Measurements from ENCODE around the gene C21orf91.

C21orf91 gene

GRCh38 chr21:17796503-17796902, 22.7 kb downstream of the C21orf91 start:
- DNase-seq = no peak

- no peak for DNase-seq
Measured at GRCh38 chr21:17796037-17796403, 23.1 kb downstream of the C21orf91 start.

- no peak for DNase-seq
Measured at GRCh38 chr21:17795146-17796036, 23.8 kb downstream of the C21orf91 start.

GRCh38 chr21:17794518-17795145, 24.5 kb downstream of the C21orf91 start:
- no peak for DNase-seq

GRCh38 chr21:17793246-17794123, 25.7 kb downstream of the C21orf91 start:
- DNase-seq = no peak

- no peak for DNase-seq
Measured at GRCh38 chr21:17789656-17790055, 29.5 kb downstream of the C21orf91 start.

- DNase-seq = no peak
Measured at GRCh38 chr21:17789069-17789468, 30.1 kb downstream of the C21orf91 start.

GRCh38 chr21:17786851-17787181, 32.3 kb downstream of the C21orf91 start:
- DNase-seq = no peak

- no peak for DNase-seq
Measured at GRCh38 chr21:17786071-17786850, 32.9 kb downstream of the C21orf91 start.

- DNase-seq = no peak
Measured at GRCh38 chr21:17785403-17785788, 33.8 kb downstream of the C21orf91 start.

GRCh38 chr21:17784604-17785402, 34.4 kb downstream of the C21orf91 start:
- peak; percentile 33 for DNase-seq

GRCh38 chr21:17784180-17784598, 35.0 kb downstream of the C21orf91 start:
- no peak for DNase-seq

- DNase-seq = peak; percentile 26
Measured at GRCh38 chr21:17783481-17784179, 35.5 kb downstream of the C21orf91 start.

GRCh38 chr21:17783003-17783402, 36.2 kb downstream of the C21orf91 start:
- no peak for DNase-seq

- no peak for DNase-seq
Measured at GRCh38 chr21:17782051-17782450, 37.1 kb downstream of the C21orf91 start.

GRCh38 chr21:17781524-17781923, 37.6 kb downstream of the C21orf91 start:
- no peak for DNase-seq

- no peak for DNase-seq
Measured at GRCh38 chr21:17780539-17780938, 38.6 kb downstream of the C21orf91 start.

- DNase-seq = no peak
Measured at GRCh38 chr21:17779980-17780379, 39.2 kb downstream of the C21orf91 start.

- no peak for DNase-seq
Measured at GRCh38 chr21:17779496-17779895, 39.7 kb downstream of the C21orf91 start.

GRCh38 chr21:17777072-17777765, 41.9 kb downstream of the C21orf91 start:
- no peak for DNase-seq

All from stimulated activated CD8-positive, alpha-beta memory T cell treated with anti-CD3 and anti-CD28 coated beads, Interleukin-4, amount 100 ng/mL, for 48 hours (primary cell).